Hepatocyte (in vitro differentiated cells): ENCODE results near the gene STK17B.

Experiments
- EZH2 ChIP-seq: fragments of 200-600 bp; sonication (generic); IDR thresholded peaks from 2 replicates; pipeline ENCODE4 v1.6.1; 2016; ENCODE audit warnings: antibody characterized with exemption, mild to moderate bottlenecking, borderline replicate concordance
- TF ChIP-seq, protein P1 (sequence below): fragments of 200-600 bp; sonication (generic); IDR thresholded peaks from 2 replicates; pipeline ENCODE4 v1.5.1; 2016; ENCODE audit warnings: antibody characterized with exemption, mild to moderate bottlenecking; ENCODE audit not compliant: poor library complexity

DNA sequence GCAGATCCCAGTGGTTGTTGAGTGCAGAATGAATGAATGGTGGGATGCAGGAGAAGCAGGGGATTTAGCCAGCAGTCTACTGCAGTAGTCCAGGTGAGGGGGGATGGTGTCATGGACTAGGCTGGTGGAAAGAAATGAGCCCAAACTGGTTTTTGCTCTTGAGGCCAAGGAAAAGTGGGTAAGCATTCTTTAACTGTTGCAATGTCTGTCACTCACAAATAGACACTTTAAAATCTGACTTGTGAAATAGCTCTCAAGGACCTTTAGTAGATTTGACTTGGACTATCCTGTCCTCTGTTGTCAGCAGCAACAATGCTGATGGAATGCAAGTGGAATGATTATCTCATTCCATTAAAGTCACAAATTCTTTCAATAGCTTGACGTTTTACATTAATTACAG is 37.5 kb upstream of the STK17B start:
- TF ChIP-seq, protein P1, sequence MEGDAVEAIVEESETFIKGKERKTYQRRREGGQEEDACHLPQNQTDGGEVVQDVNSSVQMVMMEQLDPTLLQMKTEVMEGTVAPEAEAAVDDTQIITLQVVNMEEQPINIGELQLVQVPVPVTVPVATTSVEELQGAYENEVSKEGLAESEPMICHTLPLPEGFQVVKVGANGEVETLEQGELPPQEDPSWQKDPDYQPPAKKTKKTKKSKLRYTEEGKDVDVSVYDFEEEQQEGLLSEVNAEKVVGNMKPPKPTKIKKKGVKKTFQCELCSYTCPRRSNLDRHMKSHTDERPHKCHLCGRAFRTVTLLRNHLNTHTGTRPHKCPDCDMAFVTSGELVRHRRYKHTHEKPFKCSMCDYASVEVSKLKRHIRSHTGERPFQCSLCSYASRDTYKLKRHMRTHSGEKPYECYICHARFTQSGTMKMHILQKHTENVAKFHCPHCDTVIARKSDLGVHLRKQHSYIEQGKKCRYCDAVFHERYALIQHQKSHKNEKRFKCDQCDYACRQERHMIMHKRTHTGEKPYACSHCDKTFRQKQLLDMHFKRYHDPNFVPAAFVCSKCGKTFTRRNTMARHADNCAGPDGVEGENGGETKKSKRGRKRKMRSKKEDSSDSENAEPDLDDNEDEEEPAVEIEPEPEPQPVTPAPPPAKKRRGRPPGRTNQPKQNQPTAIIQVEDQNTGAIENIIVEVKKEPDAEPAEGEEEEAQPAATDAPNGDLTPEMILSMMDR: no peak
- TF ChIP-seq EZH2: no peak
